ENCODE data around the gene YEATS2. TPM values are rescaled to one million over a fixed set of nuclear protein-coding genes. Genes with fewer than 3 reads are reported as not detected.

Gene YEATS2
- total and polyA plus RNA-seq, 7 donors: 1.8 to 8.9 (median 4.6) TPM

GRCh38 chr3:183801601-183802000, 104.0 kb downstream of the YEATS2 start:
- ATAC-seq: no peak
- Histone ChIP-seq H3K36me3 (ENCODE audit: insufficient read depth in 1 of 2, low read depth in 1 of 2) (peaks cover 4 to 88% of the 10 kb centered on the region in 2 donors), H3K27me3 (ENCODE audit: insufficient read depth in 3 of 3, low read length in 2 of 3) (no peaks in the 10 kb centered on the region), H3K4me3 (no peak overlapping the region), H3K9me3 (no peaks in the 10 kb centered on the region), H3K4me1 (no peaks in the 10 kb centered on the region), H3K27ac (no peak overlapping the region)
- no peak for DNase-seq
- WGBS, 3 donors: 87 to 94% (median 93%) methylated on average over 5 of the region's 5 CpGs
- no peak for TF ChIP-seq CTCF (IDR thresholded peaks at IDR 0.05)
- intact Hi-C loops (cut with DNase I): no loop called here

GRCh38 chr3:183802989-183803388, 105.4 kb downstream of the YEATS2 start:
- H3K9me3 ChIP-seq: no peaks in the 10 kb centered on the region
- H3K4me1 ChIP-seq: no peaks in the 10 kb centered on the region
- no peak overlapping the region for H3K27ac ChIP-seq
- H3K36me3 ChIP-seq (ENCODE audit: insufficient read depth in 1 of 2, low read depth in 1 of 2): peaks cover 7 to 96% of the 10 kb centered on the region in 2 donors
- H3K4me3 ChIP-seq: no peak overlapping the region
- ATAC-seq: no peak
- intact Hi-C loops (cut with DNase I): no loop called here
- H3K27me3 ChIP-seq (ENCODE audit: insufficient read depth in 3 of 3, low read length in 2 of 3): no peaks in the 10 kb centered on the region
- 73 to 77% (median 74%) methylated on average over 6 of the region's 6 CpGs for WGBS, 3 donors
- DNase-seq: no peak
- no peak for TF ChIP-seq CTCF (IDR thresholded peaks at IDR 0.05)

GRCh38 chr3:183807209-183807728, 109.7 kb downstream of the YEATS2 start:
- Histone ChIP-seq H3K9me3 (no peaks in the 10 kb centered on the region), H3K36me3 (ENCODE audit: insufficient read depth in 1 of 2, low read depth in 1 of 2) (peaks cover 16 to 93% of the 10 kb centered on the region in 2 donors), H3K4me1 (no peaks in the 10 kb centered on the region), H3K27ac (no peak overlapping the region), H3K4me3 (no peak overlapping the region), H3K27me3 (ENCODE audit: insufficient read depth in 3 of 3, low read length in 2 of 3) (no peaks in the 10 kb centered on the region)
- no peak for DNase-seq
- TF ChIP-seq CTCF (IDR thresholded peaks at IDR 0.05): no peak
- intact Hi-C loops (cut with DNase I): no loop called here
- no peak for ATAC-seq
- 90 to 93% (median 92%) methylated on average over 12 of the region's 12 CpGs for WGBS, 3 donors

- WGBS, 3 donors: 94 to 96% (median 95%) methylated on average over 12 of the region's 12 CpGs
These were observed 110.3 kb downstream of the YEATS2 start for GRCh38 chr3:183807881-183808280.

More at GRCh38 chr3:183807881-183808280, 110.3 kb downstream of the YEATS2 start:
- no peak overlapping the region for H3K27ac ChIP-seq
- DNase-seq (no peak), ATAC-seq (no peak)
- H3K36me3 ChIP-seq (ENCODE audit: insufficient read depth in 1 of 2, low read depth in 1 of 2): peaks cover 16 to 87% of the 10 kb centered on the region in 2 donors
- intact Hi-C loops (cut with DNase I): no loop called here
- no peaks in the 10 kb centered on the region for H3K9me3 ChIP-seq
- H3K27me3 ChIP-seq (ENCODE audit: insufficient read depth in 3 of 3, low read length in 2 of 3): no peaks in the 10 kb centered on the region
- TF ChIP-seq CTCF (IDR thresholded peaks at IDR 0.05): no peak
- no peak overlapping the region for H3K4me3 ChIP-seq
- H3K4me1 ChIP-seq: peaks cover 2% of the 10 kb centered on the region
